ENCODE results near the gene CSNK2A2.

DNA sequence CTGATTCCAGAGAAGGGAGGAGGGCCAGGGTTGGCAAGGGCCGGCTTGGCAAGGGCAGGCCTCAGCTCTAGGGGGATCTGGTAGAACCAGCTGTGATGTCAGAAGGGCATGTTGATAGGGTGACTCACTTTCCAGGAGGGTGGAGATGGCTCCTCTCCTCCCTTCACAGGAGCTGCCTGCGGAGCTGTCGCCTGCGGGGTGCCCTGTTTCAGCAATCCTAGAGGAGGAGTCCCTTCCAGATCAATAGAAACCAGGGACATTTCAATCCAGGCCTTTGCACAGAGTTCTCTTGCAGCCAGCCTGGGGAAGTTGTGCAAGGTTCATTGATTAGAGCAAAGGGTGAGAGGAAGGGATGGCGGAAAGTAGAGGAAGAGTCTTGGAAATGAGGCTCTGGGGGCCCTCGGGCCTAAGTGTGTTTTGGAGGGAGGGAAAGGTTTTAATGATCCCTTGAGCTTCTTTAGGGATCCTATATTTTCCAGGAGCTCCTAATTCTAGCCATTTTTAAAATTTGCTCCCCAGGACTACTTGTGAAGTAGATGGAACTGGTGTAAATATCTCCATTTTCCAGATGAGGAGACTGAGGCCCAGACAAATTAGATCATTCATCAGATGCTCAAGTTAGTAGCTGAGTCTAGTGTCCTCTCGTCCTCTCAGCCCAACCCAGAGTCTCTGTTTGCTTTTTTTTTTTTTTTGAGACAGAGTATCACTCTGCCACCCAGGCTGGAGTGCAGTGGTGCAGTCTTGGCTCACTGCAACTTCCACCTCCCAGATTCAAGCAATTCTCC lies 24.8 kb upstream of the CSNK2A2 start:
- TF ChIP-seq, protein P1, sequence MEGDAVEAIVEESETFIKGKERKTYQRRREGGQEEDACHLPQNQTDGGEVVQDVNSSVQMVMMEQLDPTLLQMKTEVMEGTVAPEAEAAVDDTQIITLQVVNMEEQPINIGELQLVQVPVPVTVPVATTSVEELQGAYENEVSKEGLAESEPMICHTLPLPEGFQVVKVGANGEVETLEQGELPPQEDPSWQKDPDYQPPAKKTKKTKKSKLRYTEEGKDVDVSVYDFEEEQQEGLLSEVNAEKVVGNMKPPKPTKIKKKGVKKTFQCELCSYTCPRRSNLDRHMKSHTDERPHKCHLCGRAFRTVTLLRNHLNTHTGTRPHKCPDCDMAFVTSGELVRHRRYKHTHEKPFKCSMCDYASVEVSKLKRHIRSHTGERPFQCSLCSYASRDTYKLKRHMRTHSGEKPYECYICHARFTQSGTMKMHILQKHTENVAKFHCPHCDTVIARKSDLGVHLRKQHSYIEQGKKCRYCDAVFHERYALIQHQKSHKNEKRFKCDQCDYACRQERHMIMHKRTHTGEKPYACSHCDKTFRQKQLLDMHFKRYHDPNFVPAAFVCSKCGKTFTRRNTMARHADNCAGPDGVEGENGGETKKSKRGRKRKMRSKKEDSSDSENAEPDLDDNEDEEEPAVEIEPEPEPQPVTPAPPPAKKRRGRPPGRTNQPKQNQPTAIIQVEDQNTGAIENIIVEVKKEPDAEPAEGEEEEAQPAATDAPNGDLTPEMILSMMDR (IDR thresholded peaks at IDR 0.05; ENCODE audit: poor library complexity): no peak
- no peak for TF ChIP-seq EZH2phosphoT487 (IDR thresholded peaks at IDR 0.05; ENCODE audit: low read depth, severe bottlenecking, unreplicated experiment)
